ENCODE results near the gene CENPT. TPM values are rescaled to one million over a fixed set of nuclear protein-coding genes. Genes with fewer than 3 reads are reported as not detected.
A peak's percentile ranks its signal among the peaks of the same experiment; 100 is the strongest.

Gene CENPT
- total and polyA plus RNA-seq, 2 of the 8 experiments (the other 6 are each of a cell fraction or from before 2014, with no cell fraction given) = 42.4 to 53.4 TPM

- H3K27ac ChIP-seq (ENCODE audit: low read depth, low read length) = no peak overlapping the region
- no peak overlapping the region for H4K8ac ChIP-seq (ENCODE audit: extremely low read depth, insufficient read depth, low read length)
- no peak overlapping the region for H3K4ac ChIP-seq (replicated peaks; ENCODE audit: insufficient read length, low read depth, low read length)
- H3K27me3 ChIP-seq (replicated peaks in 1 of 4; ENCODE audit: control insufficient read depth in 3 of 4, extremely low read depth in 1 of 4, insufficient read depth in 3 of 4, low read length in 3 of 4) = no peaks in the 10 kb centered on the region
- H3K79me2 ChIP-seq (ENCODE audit: control insufficient read depth in 1 of 2, insufficient read depth in 2 of 2, low read length in 2 of 2) = peaks cover 18 to 70% of the 10 kb centered on the region in 2 experiments
- H2BK20ac ChIP-seq (ENCODE audit: low read length) = no peak overlapping the region
- peaks cover 46% of the 10 kb centered on the region for H3K79me1 ChIP-seq (ENCODE audit: low read depth, low read length)
- H4K5ac ChIP-seq (ENCODE audit: insufficient read length, low read depth, low read length) = no peak overlapping the region
- H3K36me3 ChIP-seq (ENCODE audit: control insufficient read depth in 2 of 4, insufficient read depth in 4 of 4, low read length in 3 of 4) = peaks cover 5 to 29% (median 7%) of the 10 kb centered on the region in 4 experiments; a peak in 6 of 8 replicates
- TF ChIP-seq JUND (IDR thresholded peaks at IDR 0.05; ENCODE audit: low read length) (no peak), SIRT6 (IDR thresholded peaks at IDR 0.05; ENCODE audit: low read length) (no peak)
- no peak for FAIRE-seq
- peak overlapping the region in 1 of 4 experiments; percentile 5; a peak in 2 of 7 replicates for H3K9ac ChIP-seq (replicated peaks in 1 of 4; ENCODE audit: extremely low read depth in 1 of 4, low read depth in 3 of 4, low read length in 3 of 4)
- H2BK5ac ChIP-seq (ENCODE audit: low read depth, low read length) = no peak overlapping the region
- H3K4me1 ChIP-seq (replicated peaks in 1 of 4; ENCODE audit: control insufficient read depth in 3 of 4, insufficient read depth in 4 of 4, low read length in 3 of 4) = peaks cover 8 to 18% (median 9%) of the 10 kb centered on the region in 4 experiments
- no peak overlapping the region for H4K91ac ChIP-seq (replicated peaks; ENCODE audit: insufficient read length, low read length)
- no peak overlapping the region for H3K14ac ChIP-seq (ENCODE audit: insufficient read length)
- ChIA-PET POLR2A (ENCODE audit: partially characterized antibody) (interaction anchor here (1.8 to 7.0 kb wide), 5 partner anchors 8 to 28 kb away, joined by 6 to 100 read pairs (median 8); partner anchors contain the start of genes CENPT and NUTF2), CTCF (ENCODE audit: partially characterized antibody) (interaction anchor here (0.9 to 12.2 kb wide), 8 partner anchors 10 to 341 kb away, joined by 3 to 123 read pairs (median 7); partner anchors contain the start of genes CENPT, NRN1L and NUTF2)
- H2AFZ ChIP-seq (ENCODE audit: low read length) = no peak overlapping the region
- H2BK120ac ChIP-seq (replicated peaks; ENCODE audit: low read depth, low read length) = no peak overlapping the region
- H2BK12ac ChIP-seq (ENCODE audit: low read depth, low read length) = no peak overlapping the region
- H3K4me2 ChIP-seq (ENCODE audit: insufficient read depth in 1 of 2, low read depth in 2 of 2, low read length in 2 of 2) = no peak overlapping the region
- no peaks in the 10 kb centered on the region for H3K23me2 ChIP-seq (ENCODE audit: low read depth, low read length)
- no peak overlapping the region for H3K18ac ChIP-seq (ENCODE audit: extremely low read depth, low read length)
- no peak overlapping the region for H2BK15ac ChIP-seq (ENCODE audit: low read length)
- DNase-seq (ENCODE audit: low read depth in 1 of 2, low spot score in 2 of 2) = no peak
- H3K9me3 ChIP-seq (ENCODE audit: insufficient read depth in 2 of 2, low read depth in 1 of 2, low read length in 1 of 2) = no peaks in the 10 kb centered on the region
- WGBS, 2 experiments (ENCODE audit: extremely low coverage in 1 of 2, insufficient coverage in 1 of 2, insufficient read length in 1 of 2, insufficient replicate concordance in 2 of 2, low coverage in 1 of 2, low lambda C conversion rate in 2 of 2, missing lambda C conversion rate in 1 of 2) = 93% methylated on average over 6 of the region's 6 CpGs; no CpG with 5 or more reads in 1 of the 2 experiments
- H3K23ac ChIP-seq (ENCODE audit: insufficient read length) = no peak overlapping the region
- peaks cover 30 to 51% of the 10 kb centered on the region in 2 experiments for H4K20me1 ChIP-seq (replicated peaks in 1 of 2; ENCODE audit: control insufficient read depth in 1 of 2, insufficient read depth in 2 of 2, low read length in 2 of 2)
- no peak overlapping the region for H3K56ac ChIP-seq (replicated peaks; ENCODE audit: insufficient read length, low read depth, low read length)
- H2AK5ac ChIP-seq (ENCODE audit: low read depth, low read length) = no peak overlapping the region
- H3K4me3 ChIP-seq (ENCODE audit: extremely low read depth in 1 of 4, insufficient read depth in 2 of 4, low read depth in 3 of 4, low read length in 4 of 4) = no peak overlapping the region
These were observed 14.4 kb upstream of the CENPT start for GRCh38 chr16:67861877-67862276.
